Measurements from ENCODE around the gene SEMA4G. TPM values are rescaled to one million over a fixed set of nuclear protein-coding genes. Genes with fewer than 3 reads are reported as not detected.

SEMA4G gene
- total and polyA plus RNA-seq, 2 of the 13 experiments (the other 11 are each of a cell fraction or from before 2014, with no cell fraction given) = 46.2 to 207 TPM

DNA sequence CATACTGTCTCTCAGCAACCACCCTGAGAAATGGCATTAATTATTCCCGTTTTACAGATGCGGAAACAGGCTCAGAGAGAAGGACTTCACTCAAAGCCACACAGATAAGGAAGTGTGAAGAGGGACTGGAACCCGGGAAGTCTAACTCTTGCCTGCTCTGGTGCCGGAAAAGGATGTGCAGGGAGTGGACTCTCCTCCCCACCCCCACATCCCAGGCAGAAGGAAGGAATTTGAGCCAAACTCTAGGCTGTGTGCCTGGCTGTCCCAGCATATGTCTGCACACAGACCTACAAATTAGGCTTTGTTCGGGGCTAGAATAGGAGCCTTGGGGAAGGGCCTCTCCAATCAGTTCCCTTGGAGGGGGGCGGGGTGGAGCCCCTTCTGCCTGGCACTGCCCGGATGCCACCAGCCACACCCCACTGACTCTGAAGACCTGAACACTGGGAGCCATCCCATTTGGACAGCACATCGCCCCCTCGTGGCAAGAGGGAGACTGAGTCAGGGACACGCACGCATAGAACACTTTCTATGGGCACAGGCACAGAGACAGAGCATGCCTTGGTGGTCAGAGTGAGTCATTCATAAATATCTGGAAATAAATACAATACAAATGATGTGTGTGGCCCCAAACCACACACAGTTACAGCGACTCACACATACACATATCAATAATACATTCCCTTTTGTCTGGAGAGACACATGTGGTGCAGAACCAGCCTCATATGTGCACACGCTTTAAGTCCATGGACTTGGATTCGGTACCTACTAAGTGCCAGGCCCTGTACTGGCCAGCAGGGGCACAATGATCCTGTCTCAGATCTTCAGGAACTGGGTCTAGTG lies 43.4 kb downstream of the SEMA4G start (continued):
- TF ChIP-seq, protein P1, sequence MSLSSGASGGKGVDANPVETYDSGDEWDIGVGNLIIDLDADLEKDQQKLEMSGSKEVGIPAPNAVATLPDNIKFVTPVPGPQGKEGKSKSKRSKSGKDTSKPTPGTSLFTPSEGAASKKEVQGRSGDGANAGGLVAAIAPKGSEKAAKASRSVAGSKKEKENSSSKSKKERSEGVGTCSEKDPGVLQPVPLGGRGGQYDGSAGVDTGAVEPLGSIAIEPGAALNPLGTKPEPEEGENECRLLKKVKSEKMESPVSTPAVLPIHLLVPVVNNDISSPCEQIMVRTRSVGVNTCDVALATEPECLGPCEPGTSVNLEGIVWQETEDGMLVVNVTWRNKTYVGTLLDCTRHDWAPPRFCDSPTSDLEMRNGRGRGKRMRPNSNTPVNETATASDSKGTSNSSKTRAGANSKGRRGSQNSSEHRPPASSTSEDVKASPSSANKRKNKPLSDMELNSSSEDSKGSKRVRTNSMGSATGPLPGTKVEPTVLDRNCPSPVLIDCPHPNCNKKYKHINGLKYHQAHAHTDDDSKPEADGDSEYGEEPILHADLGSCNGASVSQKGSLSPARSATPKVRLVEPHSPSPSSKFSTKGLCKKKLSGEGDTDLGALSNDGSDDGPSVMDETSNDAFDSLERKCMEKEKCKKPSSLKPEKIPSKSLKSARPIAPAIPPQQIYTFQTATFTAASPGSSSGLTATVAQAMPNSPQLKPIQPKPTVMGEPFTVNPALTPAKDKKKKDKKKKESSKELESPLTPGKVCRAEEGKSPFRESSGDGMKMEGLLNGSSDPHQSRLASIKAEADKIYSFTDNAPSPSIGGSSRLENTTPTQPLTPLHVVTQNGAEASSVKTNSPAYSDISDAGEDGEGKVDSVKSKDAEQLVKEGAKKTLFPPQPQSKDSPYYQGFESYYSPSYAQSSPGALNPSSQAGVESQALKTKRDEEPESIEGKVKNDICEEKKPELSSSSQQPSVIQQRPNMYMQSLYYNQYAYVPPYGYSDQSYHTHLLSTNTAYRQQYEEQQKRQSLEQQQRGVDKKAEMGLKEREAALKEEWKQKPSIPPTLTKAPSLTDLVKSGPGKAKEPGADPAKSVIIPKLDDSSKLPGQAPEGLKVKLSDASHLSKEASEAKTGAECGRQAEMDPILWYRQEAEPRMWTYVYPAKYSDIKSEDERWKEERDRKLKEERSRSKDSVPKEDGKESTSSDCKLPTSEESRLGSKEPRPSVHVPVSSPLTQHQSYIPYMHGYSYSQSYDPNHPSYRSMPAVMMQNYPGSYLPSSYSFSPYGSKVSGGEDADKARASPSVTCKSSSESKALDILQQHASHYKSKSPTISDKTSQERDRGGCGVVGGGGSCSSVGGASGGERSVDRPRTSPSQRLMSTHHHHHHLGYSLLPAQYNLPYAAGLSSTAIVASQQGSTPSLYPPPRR (CRISPR knock-in tag; IDR thresholded peaks at IDR 0.05; ENCODE audit: borderline replicate concordance) = no peak
- TF ChIP-seq CHD4 (IDR thresholded peaks at IDR 0.05; ENCODE audit: borderline replicate concordance, low read length) = no peak
- 0 out of 2 replicates have a peak, but pooled peaks have one; percentile 26 for TF ChIP-seq RFXANK (CRISPR knock-in tag; IDR thresholded peaks at IDR 0.05)
- no peak for TF ChIP-seq HNRNPUL1 (IDR thresholded peaks at IDR 0.05; ENCODE audit: low read depth, low read length)
- TF ChIP-seq, protein P2, sequence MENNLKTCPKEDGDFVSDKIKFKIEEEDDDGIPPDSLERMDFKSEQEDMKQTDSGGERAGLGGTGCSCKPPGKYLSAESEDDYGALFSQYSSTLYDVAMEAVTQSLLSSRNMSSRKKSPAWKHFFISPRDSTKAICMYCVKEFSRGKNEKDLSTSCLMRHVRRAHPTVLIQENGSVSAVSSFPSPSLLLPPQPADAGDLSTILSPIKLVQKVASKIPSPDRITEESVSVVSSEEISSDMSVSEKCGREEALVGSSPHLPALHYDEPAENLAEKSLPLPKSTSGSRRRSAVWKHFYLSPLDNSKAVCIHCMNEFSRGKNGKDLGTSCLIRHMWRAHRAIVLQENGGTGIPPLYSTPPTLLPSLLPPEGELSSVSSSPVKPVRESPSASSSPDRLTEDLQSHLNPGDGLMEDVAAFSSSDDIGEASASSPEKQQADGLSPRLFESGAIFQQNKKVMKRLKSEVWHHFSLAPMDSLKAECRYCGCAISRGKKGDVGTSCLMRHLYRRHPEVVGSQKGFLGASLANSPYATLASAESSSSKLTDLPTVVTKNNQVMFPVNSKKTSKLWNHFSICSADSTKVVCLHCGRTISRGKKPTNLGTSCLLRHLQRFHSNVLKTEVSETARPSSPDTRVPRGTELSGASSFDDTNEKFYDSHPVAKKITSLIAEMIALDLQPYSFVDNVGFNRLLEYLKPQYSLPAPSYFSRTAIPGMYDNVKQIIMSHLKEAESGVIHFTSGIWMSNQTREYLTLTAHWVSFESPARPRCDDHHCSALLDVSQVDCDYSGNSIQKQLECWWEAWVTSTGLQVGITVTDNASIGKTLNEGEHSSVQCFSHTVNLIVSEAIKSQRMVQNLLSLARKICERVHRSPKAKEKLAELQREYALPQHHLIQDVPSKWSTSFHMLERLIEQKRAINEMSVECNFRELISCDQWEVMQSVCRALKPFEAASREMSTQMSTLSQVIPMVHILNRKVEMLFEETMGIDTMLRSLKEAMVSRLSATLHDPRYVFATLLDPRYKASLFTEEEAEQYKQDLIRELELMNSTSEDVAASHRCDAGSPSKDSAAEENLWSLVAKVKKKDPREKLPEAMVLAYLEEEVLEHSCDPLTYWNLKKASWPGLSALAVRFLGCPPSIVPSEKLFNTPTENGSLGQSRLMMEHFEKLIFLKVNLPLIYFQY (CRISPR knock-in tag; IDR thresholded peaks at IDR 0.05; ENCODE audit: borderline replicate concordance) = 0 out of 2 replicates have a peak, but pooled peaks have one; percentile 10
- no peak for TF ChIP-seq CEBPG (CRISPR knock-in tag; IDR thresholded peaks at IDR 0.05)
- TF ChIP-seq SMAD3 (CRISPR knock-in tag; IDR thresholded peaks at IDR 0.05) = 0 out of 2 replicates have a peak, but pooled peaks have one; percentile 19
- no peak for TF ChIP-seq TOE1 (CRISPR knock-in tag; IDR thresholded peaks at IDR 0.05)
- TF ChIP-seq NBN (conservative IDR thresholded peaks at IDR 0.05) = no peak
- TF ChIP-seq ZNF782 (CRISPR knock-in tag; IDR thresholded peaks at IDR 0.05; ENCODE audit: borderline replicate concordance) = no peak
- peak; percentile 82; the same call in 1 of the 2 replicates for TF ChIP-seq NFATC3 (CRISPR knock-in tag; IDR thresholded peaks at IDR 0.05)
- TF ChIP-seq ZNF260 (CRISPR knock-in tag; IDR thresholded peaks at IDR 0.05; ENCODE audit: borderline replicate concordance, low read depth) = no peak
- no peak for TF ChIP-seq MIXL1 (CRISPR knock-in tag; IDR thresholded peaks at IDR 0.05)
- TF ChIP-seq, protein P3, sequence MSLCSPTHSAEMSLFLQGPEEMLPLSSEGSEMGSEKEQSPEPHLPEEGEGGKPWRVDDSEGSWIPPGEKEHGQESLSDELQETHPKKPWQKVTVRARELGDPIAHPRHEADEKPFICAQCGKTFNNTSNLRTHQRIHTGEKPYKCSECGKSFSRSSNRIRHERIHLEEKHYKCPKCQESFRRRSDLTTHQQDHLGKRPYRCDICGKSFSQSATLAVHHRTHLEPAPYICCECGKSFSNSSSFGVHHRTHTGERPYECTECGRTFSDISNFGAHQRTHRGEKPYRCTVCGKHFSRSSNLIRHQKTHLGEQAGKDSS (CRISPR knock-in tag; IDR thresholded peaks at IDR 0.05; ENCODE audit: borderline replicate concordance, low read depth) = 0 out of 2 replicates have a peak, but pooled peaks have one; percentile 31
- TF ChIP-seq JUN (CRISPR knock-in tag; IDR thresholded peaks at IDR 0.05) = no peak
- no peak for TF ChIP-seq ZNF557 (CRISPR knock-in tag; IDR thresholded peaks at IDR 0.05)
- 0 out of 2 replicates have a peak, but pooled peaks have one; percentile 51 for TF ChIP-seq ZNF563 (CRISPR knock-in tag; IDR thresholded peaks at IDR 0.05)
- no peak for TF ChIP-seq CENPT (CRISPR knock-in tag; IDR thresholded peaks at IDR 0.05; ENCODE audit: low read depth)
- no peak for TF ChIP-seq JUNB (CRISPR knock-in tag; IDR thresholded peaks at IDR 0.05; ENCODE audit: borderline replicate concordance)
